DND-41 (cell line): ENCODE data around the gene TFAP2B.

Experiments used
- CTCF ChIP-seq: IDR thresholded peaks from 2 replicates; pipeline ENCODE4 v1.5.1; 2012; ENCODE audit warnings: borderline replicate concordance, low read length, moderate library complexity, mild to moderate bottlenecking; ENCODE audit not compliant: poor library complexity, severe bottlenecking; ENCODE audit errors: extremely low read depth
- EZH2 ChIP-seq: IDR thresholded peaks from 3 replicates; pipeline ENCODE4 v1.6.1; 2012; ENCODE audit warnings: borderline replicate concordance, low read depth, mild to moderate bottlenecking, moderate library complexity, low read length, inconsistent platforms; ENCODE audit not compliant: severe bottlenecking

- peak; percentile 88 for TF ChIP-seq CTCF
- TF ChIP-seq EZH2: no peak
Measured at GRCh38 chr6:50816115-50816675, 2.5 kb upstream of the TFAP2B start.
